HEK293 (cell line): ENCODE results near the gene BTBD9.

ENCODE experiments used
- CTCF ChIA-PET: fragments of 350-600 bp; formaldehyde crosslinking; extraction: SDS; loops from one replicate; lab custom pipeline; 2021; ENCODE audit warnings: antibody characterized with exemption; lab: Yijun Ruan, JAX
- POLR2A ChIA-PET: fragments of 300-600 bp; formaldehyde crosslinking; extraction: SDS; loops from one replicate; lab custom pipeline; 2020; ENCODE audit warnings: antibody characterized with exemption, inconsistent platforms; lab: Yijun Ruan, JAX
- H3K27ac ChIP-seq: fragments of 200-500 bp; sonication (Bioruptor generic); 2 replicates; pipeline ENCODE4 v1.5.1; 2014; ENCODE audit warnings: low read depth, low read length, control low read depth, inconsistent platforms; ENCODE audit errors: extremely low read depth
- H3K36me3 ChIP-seq, 2 experiments: fragments of 200-500 bp in 1 of 2; sonication (Bioruptor generic) in 1 of 2; 1 replicate in 1 of 2; 2 replicates in 1 of 2; pipeline ENCODE4 v1.5.1; 2014 to 2017; ENCODE audit warnings: inconsistent platforms in 2 of 2, low read length in 2 of 2; ENCODE audit not compliant: control insufficient read depth in 2 of 2, insufficient read depth in 1 of 2
- H3K4me1 ChIP-seq: fragments of 200-500 bp; sonication (Bioruptor generic); 2 replicates; pipeline ENCODE4 v1.5.1; 2014; ENCODE audit warnings: mild to moderate bottlenecking, low read length, inconsistent platforms; ENCODE audit not compliant: control insufficient read depth, insufficient read depth
- H3K4me3 ChIP-seq: 2 replicates; pipeline ENCODE4 v1.5.1; 2011; ENCODE audit warnings: low read depth, mild to moderate bottlenecking, control low read depth, low read length, moderate library complexity
- H3K9me3 ChIP-seq: fragments of 200-500 bp; sonication (Bioruptor generic); 2 replicates; pipeline ENCODE4 v1.5.1; 2014; ENCODE audit warnings: low read depth, low read length, inconsistent platforms; ENCODE audit not compliant: control insufficient read depth, insufficient read depth
- ZBTB17 ChIP-seq: fragments of 450-650 bp; formaldehyde crosslinking; IDR thresholded peaks from 2 replicates; pipeline ENCODE4 v1.5.1; 2016; ENCODE audit warnings: missing biosample characterization, missing genetic modification characterization
- ZNF133 ChIP-seq: fragments of 450-650 bp; formaldehyde crosslinking; IDR thresholded peaks from 2 replicates; pipeline ENCODE4 v1.5.1; 2016; ENCODE audit warnings: missing biosample characterization, missing genetic modification characterization
- ZNF26 ChIP-seq: fragments of 450-650 bp; formaldehyde crosslinking; IDR thresholded peaks from 2 replicates; pipeline ENCODE4 v1.5.1; 2016; ENCODE audit warnings: missing biosample characterization, missing genetic modification characterization
- ZNF426 ChIP-seq: fragments of 450-650 bp; formaldehyde crosslinking; IDR thresholded peaks from 2 replicates; pipeline ENCODE4 v1.5.1; 2017; ENCODE audit warnings: missing biosample characterization, missing genetic modification characterization, mild to moderate bottlenecking, inconsistent platforms, moderate library complexity
- ZNF548 ChIP-seq: fragments of 450-650 bp; formaldehyde crosslinking; IDR thresholded peaks from 2 replicates; pipeline ENCODE4 v1.5.1; 2016; ENCODE audit warnings: missing biosample characterization, missing genetic modification characterization
- ZNF600 ChIP-seq: fragments of 450-650 bp; formaldehyde crosslinking; IDR thresholded peaks from 2 replicates; pipeline ENCODE4 v1.5.1; 2016; ENCODE audit warnings: missing biosample characterization, missing genetic modification characterization
- ZNF654 ChIP-seq: fragments of 450-650 bp; formaldehyde crosslinking; IDR thresholded peaks from 2 replicates; pipeline ENCODE4 v1.5.1; 2016; ENCODE audit warnings: low read depth, missing biosample characterization, missing genetic modification characterization
- ZNF660 ChIP-seq: fragments of 450-650 bp; IDR thresholded peaks from 2 replicates; pipeline ENCODE4 v1.5.1; 2018; ENCODE audit warnings: missing biosample characterization, mild to moderate bottlenecking, missing genetic modification characterization
- ZNF777 ChIP-seq: fragments of 450-650 bp; formaldehyde crosslinking; IDR thresholded peaks from 2 replicates; pipeline ENCODE4 v1.5.1; 2017; ENCODE audit warnings: missing biosample characterization, missing genetic modification characterization, borderline replicate concordance
- ZNF785 ChIP-seq: fragments of 450-650 bp; formaldehyde crosslinking; IDR thresholded peaks from 2 replicates; pipeline ENCODE4 v1.5.1; 2016; ENCODE audit warnings: missing biosample characterization, missing genetic modification characterization
- TF ChIP-seq, protein P1 (sequence below): fragments of 450-650 bp; formaldehyde crosslinking; IDR thresholded peaks from 2 replicates; pipeline ENCODE4 v1.5.1; 2016; ENCODE audit warnings: missing biosample characterization, missing genetic modification characterization
- TF ChIP-seq, protein P2 (sequence below): fragments of 450-650 bp; formaldehyde crosslinking; IDR thresholded peaks from 2 replicates; pipeline ENCODE4 v1.5.1; 2016; ENCODE audit warnings: missing biosample characterization, missing genetic modification characterization
- TF ChIP-seq, protein P3 (sequence below): fragments of 450-650 bp; formaldehyde crosslinking; IDR thresholded peaks from 2 replicates; pipeline ENCODE4 v1.5.1; 2016; ENCODE audit warnings: missing biosample characterization, missing genetic modification characterization

Gene BTBD9

DNA sequence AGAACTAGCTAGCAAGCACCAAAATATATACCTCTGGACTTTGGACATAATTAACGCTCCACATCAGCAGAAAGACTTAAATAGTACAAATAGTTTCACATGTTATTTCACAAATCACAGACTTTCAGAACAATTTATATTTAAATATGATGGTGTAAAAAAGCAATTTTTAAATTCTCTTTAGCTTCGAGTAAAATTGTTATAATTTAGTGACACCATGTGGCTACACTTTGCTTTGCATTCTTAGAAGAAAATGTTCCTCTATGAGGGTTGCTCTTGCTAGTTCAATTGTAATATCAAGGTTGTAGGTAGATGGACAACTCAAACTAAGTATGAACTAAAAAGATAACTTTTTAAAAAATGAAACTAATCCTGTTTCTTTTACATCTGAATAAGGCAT is 69.0 kb downstream of the BTBD9 start:
- POLR2A ChIA-PET: no interaction called here
- CTCF ChIA-PET: interaction anchor here (0.6 to 3.4 kb wide), 28 partner anchors 9 to 938 kb away, joined by 3 to 25 read pairs (median 4); no protein-coding TSS in a partner anchor
- H3K27ac ChIP-seq: no peak overlapping the region
- H3K36me3 ChIP-seq: no peaks in the 10 kb centered on the region
- H3K9me3 ChIP-seq: no peaks in the 10 kb centered on the region
- H3K4me1 ChIP-seq: peaks cover 7% of the 10 kb centered on the region; the same call in 1 of the 2 replicates
- no peak overlapping the region for H3K4me3 ChIP-seq
- TF ChIP-seq, protein P1, sequence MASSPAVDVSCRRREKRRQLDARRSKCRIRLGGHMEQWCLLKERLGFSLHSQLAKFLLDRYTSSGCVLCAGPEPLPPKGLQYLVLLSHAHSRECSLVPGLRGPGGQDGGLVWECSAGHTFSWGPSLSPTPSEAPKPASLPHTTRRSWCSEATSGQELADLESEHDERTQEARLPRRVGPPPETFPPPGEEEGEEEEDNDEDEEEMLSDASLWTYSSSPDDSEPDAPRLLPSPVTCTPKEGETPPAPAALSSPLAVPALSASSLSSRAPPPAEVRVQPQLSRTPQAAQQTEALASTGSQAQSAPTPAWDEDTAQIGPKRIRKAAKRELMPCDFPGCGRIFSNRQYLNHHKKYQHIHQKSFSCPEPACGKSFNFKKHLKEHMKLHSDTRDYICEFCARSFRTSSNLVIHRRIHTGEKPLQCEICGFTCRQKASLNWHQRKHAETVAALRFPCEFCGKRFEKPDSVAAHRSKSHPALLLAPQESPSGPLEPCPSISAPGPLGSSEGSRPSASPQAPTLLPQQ: no peak
- TF ChIP-seq, protein P2, sequence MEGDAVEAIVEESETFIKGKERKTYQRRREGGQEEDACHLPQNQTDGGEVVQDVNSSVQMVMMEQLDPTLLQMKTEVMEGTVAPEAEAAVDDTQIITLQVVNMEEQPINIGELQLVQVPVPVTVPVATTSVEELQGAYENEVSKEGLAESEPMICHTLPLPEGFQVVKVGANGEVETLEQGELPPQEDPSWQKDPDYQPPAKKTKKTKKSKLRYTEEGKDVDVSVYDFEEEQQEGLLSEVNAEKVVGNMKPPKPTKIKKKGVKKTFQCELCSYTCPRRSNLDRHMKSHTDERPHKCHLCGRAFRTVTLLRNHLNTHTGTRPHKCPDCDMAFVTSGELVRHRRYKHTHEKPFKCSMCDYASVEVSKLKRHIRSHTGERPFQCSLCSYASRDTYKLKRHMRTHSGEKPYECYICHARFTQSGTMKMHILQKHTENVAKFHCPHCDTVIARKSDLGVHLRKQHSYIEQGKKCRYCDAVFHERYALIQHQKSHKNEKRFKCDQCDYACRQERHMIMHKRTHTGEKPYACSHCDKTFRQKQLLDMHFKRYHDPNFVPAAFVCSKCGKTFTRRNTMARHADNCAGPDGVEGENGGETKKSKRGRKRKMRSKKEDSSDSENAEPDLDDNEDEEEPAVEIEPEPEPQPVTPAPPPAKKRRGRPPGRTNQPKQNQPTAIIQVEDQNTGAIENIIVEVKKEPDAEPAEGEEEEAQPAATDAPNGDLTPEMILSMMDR (tag by site-specific recombination): 0 out of 2 replicates have a peak, but pooled peaks have one; percentile 20
- TF ChIP-seq ZNF654 (tag by site-specific recombination): peak; percentile 68

DNA sequence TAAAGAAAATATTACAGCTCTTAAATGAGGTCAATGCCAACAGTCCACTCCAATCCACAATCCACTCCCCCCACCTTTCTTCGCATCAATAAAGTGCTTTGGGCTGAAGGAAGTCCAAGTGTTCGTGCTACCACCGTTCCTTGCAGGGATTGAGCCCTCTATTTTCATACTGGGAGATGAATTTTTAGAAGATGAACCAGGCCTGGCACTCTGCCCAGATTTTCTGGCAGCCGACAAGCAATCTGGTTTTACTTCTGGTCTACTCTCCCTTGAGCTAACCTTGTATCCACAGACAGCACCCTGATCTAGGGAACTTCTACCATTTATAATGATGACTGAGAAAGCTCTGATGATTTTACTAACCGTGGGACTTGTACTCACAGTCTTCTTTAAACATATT is 72.3 kb downstream of the BTBD9 start:
- ChIA-PET POLR2A (no interaction called here), CTCF (interaction anchor here (0.6 to 0.7 kb wide), 4 partner anchors 33 to 570 kb away, joined by 3 to 5 read pairs (median 3); no protein-coding TSS in a partner anchor)
- Histone ChIP-seq H3K27ac (no peak overlapping the region), H3K4me3 (no peak overlapping the region), H3K9me3 (no peaks in the 10 kb centered on the region), H3K4me1 (peaks cover 7% of the 10 kb centered on the region; the same call in 1 of the 2 replicates), H3K36me3 (no peaks in the 10 kb centered on the region)
- no peak for TF ChIP-seq ZNF600 (tag by site-specific recombination)
- TF ChIP-seq ZNF660 (tag by site-specific recombination): 0 out of 2 replicates have a peak, but pooled peaks have one; percentile 48
- TF ChIP-seq, protein P3, sequence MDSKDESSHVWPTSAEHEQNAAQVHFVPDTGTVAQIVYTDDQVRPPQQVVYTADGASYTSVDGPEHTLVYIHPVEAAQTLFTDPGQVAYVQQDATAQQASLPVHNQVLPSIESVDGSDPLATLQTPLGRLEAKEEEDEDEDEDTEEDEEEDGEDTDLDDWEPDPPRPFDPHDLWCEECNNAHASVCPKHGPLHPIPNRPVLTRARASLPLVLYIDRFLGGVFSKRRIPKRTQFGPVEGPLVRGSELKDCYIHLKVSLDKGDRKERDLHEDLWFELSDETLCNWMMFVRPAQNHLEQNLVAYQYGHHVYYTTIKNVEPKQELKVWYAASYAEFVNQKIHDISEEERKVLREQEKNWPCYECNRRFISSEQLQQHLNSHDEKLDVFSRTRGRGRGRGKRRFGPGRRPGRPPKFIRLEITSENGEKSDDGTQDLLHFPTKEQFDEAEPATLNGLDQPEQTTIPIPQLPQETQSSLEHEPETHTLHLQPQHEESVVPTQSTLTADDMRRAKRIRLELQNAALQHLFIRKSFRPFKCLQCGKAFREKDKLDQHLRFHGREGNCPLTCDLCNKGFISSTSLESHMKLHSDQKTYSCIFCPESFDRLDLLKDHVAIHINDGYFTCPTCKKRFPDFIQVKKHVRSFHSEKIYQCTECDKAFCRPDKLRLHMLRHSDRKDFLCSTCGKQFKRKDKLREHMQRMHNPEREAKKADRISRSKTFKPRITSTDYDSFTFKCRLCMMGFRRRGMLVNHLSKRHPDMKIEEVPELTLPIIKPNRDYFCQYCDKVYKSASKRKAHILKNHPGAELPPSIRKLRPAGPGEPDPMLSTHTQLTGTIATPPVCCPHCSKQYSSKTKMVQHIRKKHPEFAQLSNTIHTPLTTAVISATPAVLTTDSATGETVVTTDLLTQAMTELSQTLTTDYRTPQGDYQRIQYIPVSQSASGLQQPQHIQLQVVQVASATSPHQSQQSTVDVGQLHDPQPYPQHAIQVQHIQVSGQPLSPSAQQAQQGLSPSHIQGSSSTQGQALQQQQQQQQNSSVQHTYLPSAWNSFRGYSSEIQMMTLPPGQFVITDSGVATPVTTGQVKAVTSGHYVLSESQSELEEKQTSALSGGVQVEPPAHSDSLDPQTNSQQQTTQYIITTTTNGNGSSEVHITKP: peak; percentile 52; the same call in 1 of the 2 replicates

GRCh38 chr6:38566295-38567030 is 73.3 kb downstream of the BTBD9 start:
- no peaks in the 10 kb centered on the region for H3K9me3 ChIP-seq
- no peak for TF ChIP-seq ZNF777 (tag by site-specific recombination)
- no peak for TF ChIP-seq ZNF26 (tag by site-specific recombination)
- TF ChIP-seq ZNF785 (tag by site-specific recombination): no peak
- TF ChIP-seq ZBTB17 (tag by site-specific recombination): no peak
- no peak for TF ChIP-seq ZNF133 (tag by site-specific recombination)
- TF ChIP-seq ZNF548 (tag by site-specific recombination): no peak
- no peak for TF ChIP-seq ZNF426 (tag by site-specific recombination)
- H3K4me3 ChIP-seq: no peak overlapping the region
- ChIA-PET CTCF (interaction anchor here (0.6 kb wide), 1 partner anchor 861 kb away, joined by 3 read pairs; no protein-coding TSS in a partner anchor), POLR2A (no interaction called here)
- H3K36me3 ChIP-seq: no peaks in the 10 kb centered on the region
- no peak overlapping the region for H3K27ac ChIP-seq
- peaks cover 7% of the 10 kb centered on the region; the same call in 1 of the 2 replicates for H3K4me1 ChIP-seq
